Heart right ventricle (tissue), 16 donors: Measurements from ENCODE around the gene SORCS3. TPM values are rescaled to one million over a fixed set of nuclear protein-coding genes. Genes with fewer than 3 reads are reported as not detected.

Experiments
- ATAC-seq, 8 donors: fragments of 200-7000 bp; cut with Tn5 transposase; one replicate each; pipeline ENCODE4 v1.9.1; 2020; ENCODE audit warnings: mild to moderate bottlenecking in 8 of 8, moderate library complexity in 8 of 8, moderate number of reproducible peaks in 1 of 8
- DNase-seq, 2 donors: peaks; one replicate each; pipeline ENCODE4 v3.0.0-alpha.2; 2020
- H3K27ac ChIP-seq, 10 donors: fragments of 200-600 bp; sonication (generic) in 2 of 10; one replicate each; pipeline versions ENCODE4 v1.5.0 to v1.8.0; 2020 to 2022; ENCODE audit warnings: mild to moderate bottlenecking in 3 of 10
- H3K27me3 ChIP-seq, 7 donors: fragments of 200-600 bp; one replicate each; pipeline ENCODE4 v1.8.0; 2021 to 2022; ENCODE audit warnings: mild to moderate bottlenecking in 2 of 7
- H3K36me3 ChIP-seq, 9 donors: fragments of 200-600 bp; sonication (generic) in 1 of 9; one replicate each; pipeline versions ENCODE4 v1.5.0 to v1.8.0; 2020 to 2022; ENCODE audit warnings: mild to moderate bottlenecking in 2 of 9
- H3K4me1 ChIP-seq, 9 donors: fragments of 200-600 bp; sonication (generic) in 1 of 9; one replicate each; pipeline versions ENCODE4 v1.5.0 to v1.8.0; 2020 to 2022; ENCODE audit warnings: mild to moderate bottlenecking in 4 of 9
- H3K4me3 ChIP-seq, 10 donors: fragments of 200-600 bp; sonication (generic) in 2 of 10; one replicate each; pipeline versions ENCODE4 v1.5.0 to v1.8.0; 2020 to 2022; ENCODE audit warnings: mild to moderate bottlenecking in 7 of 10, moderate library complexity in 2 of 10
- H3K9me3 ChIP-seq, 11 donors: fragments of 200-600 bp in 10 of 11; sonication (generic) in 2 of 11; one replicate each; pipeline versions ENCODE4 v1.5.0 to v1.8.0; 2013 to 2022; ENCODE audit warnings: mild to moderate bottlenecking in 2 of 11, control low read depth in 1 of 11, moderate library complexity in 1 of 11
- CTCF ChIP-seq, 9 donors: fragments of 200-600 bp; sonication (generic) in 2 of 9; IDR thresholded peaks; one replicate each; pipeline versions ENCODE4 v1.5.0 to v1.8.0; 2021 to 2022; ENCODE audit warnings: antibody characterized with exemption in 9 of 9, mild to moderate bottlenecking in 5 of 9, moderate library complexity in 1 of 9
- WGBS, 2 donors: extraction: QIAGEN DNeasy Blood & Tissue Kit; methylation state at CpG; one replicate each; pipeline ENCODE4 v1.1.7; 2013; ENCODE audit warnings: inconsistent platforms in 1 of 2; 5-methylcytosine and 5-hydroxymethylcytosine counted together
- intact Hi-C, 10 donors: fragments of 100-400 bp; cut with DNase I; formaldehyde crosslinking; loops; one replicate each; pipeline versions ENCODE4 v1.11.1 to v1.14.2; 2022
- polyA plus RNA-seq, 2 donors: library from polyadenylated mRNA; stranded (reverse); fragments of 200-250 nt; gene quantifications; one replicate each; pipeline ENCODE4 v1.2.3, GENCODE V29; 2013
- total RNA-seq, 10 donors: library from RNA; stranded (reverse); fragmentation: NEBNext Ultra II Directional in 3 of 10; extraction: Animal tissue kit (Norgen Biotek cat#: 25700) in 3 of 10; gene quantifications; one replicate each; pipeline versions ENCODE4 v1.2.1 to v1.2.4, GENCODE V29; 2021 to 2023
- donor health status: Arrhythmogenic right ventricular cardiomyopathy.
- donor health status: ischemic (EF 13 %, LVEDD 7.1; RV severe dilation, severe dysfunction).
- donor health status: healthy with polysubstance abuse.
- donor health status: DM: no; HTN: yes; CAD: no.
- donor health status: DM: no; HTN: no; CAD: no.
- donor health status: ischemic (EF 25% LVEDD 6.9; RV normal size, moderate dysfunction).
- donor health status: ischemic (EF 25% LVEDD 5.7; RV mildly dilated, moderate dysfunction).
- donor health status: healthy.
- donor health status: DM: yes; HTN: yes; CAD: no.
- donor health status: Ischemic cardiomyopathy.
- donor health status: ischemic (EF 35%, LVEDD 5.7; RV mildly dilated, moderate dysfunction).
- donor health status: nonischemic (EF 11% LVEDD 7.7; RV severe dilation, severe dysfunction).
- donor health status: DM: yes; HTN: yes; CAD: no.
- donor health status: PGD.
- donor health status: ischemic (EF 29% LVEDD 5.4; RV normal size, mild dysfunction).
- donor health status: nonischemic (EF 23%, LVEDD 6.1; RV moderate dilation, normal function).

Gene SORCS3
- total and polyA plus RNA-seq, 12 donors = 0.01 to 0.09 (median 0.05) TPM; not detected in 4

GRCh38 chr10:104784452-104784851, 143.4 kb downstream of the SORCS3 start:
- H3K9me3 ChIP-seq = no peaks in the 10 kb centered on the region
- peaks cover 0 to 19% (median 4%) of the 10 kb centered on the region in 7 donors for H3K27me3 ChIP-seq
- H3K4me3 ChIP-seq = no peak overlapping the region
- no peak overlapping the region for H3K27ac ChIP-seq
- DNase-seq (no peak), ATAC-seq (no peak)
- 67 to 69% methylated on average over 2 of the region's 2 CpGs for WGBS, 2 donors
- intact Hi-C loops = no loop called here
- no peaks in the 10 kb centered on the region for H3K36me3 ChIP-seq
- no peaks in the 10 kb centered on the region for H3K4me1 ChIP-seq
- no peak for TF ChIP-seq CTCF (IDR thresholded peaks at IDR 0.05)

GRCh38 chr10:104791471-104791870, 150.4 kb downstream of the SORCS3 start:
- WGBS, 2 donors = 74 to 76% methylated on average over 2 of the region's 2 CpGs
- TF ChIP-seq CTCF (IDR thresholded peaks at IDR 0.05) = no peak
- peaks cover 0 to 31% (median 4%) of the 10 kb centered on the region in 7 donors for H3K27me3 ChIP-seq

GRCh38 chr10:104795411-104795810, 154.3 kb downstream of the SORCS3 start:
- no peak for TF ChIP-seq CTCF (IDR thresholded peaks at IDR 0.05)
- Histone ChIP-seq H3K4me1 (no peaks in the 10 kb centered on the region), H3K36me3 (no peaks in the 10 kb centered on the region), H3K4me3 (no peak overlapping the region), H3K27me3 (peaks cover 0 to 29% (median 0%) of the 10 kb centered on the region in 7 donors), H3K9me3 (no peaks in the 10 kb centered on the region), H3K27ac (no peak overlapping the region)
- intact Hi-C loops = no loop called here
- no peak for ATAC-seq
- no peak for DNase-seq
- 68 to 75% methylated on average over 3 of the region's 3 CpGs for WGBS, 2 donors

More at GRCh38 chr10:104791471-104791870, 150.4 kb downstream of the SORCS3 start:
- DNase-seq = no peak
- Histone ChIP-seq H3K36me3 (no peaks in the 10 kb centered on the region), H3K9me3 (no peaks in the 10 kb centered on the region), H3K4me1 (no peaks in the 10 kb centered on the region), H3K27ac (no peak overlapping the region), H3K4me3 (no peak overlapping the region)
- intact Hi-C loops = no loop called here
- no peak for ATAC-seq

- intact Hi-C loops = no loop called here
- Histone ChIP-seq H3K4me1 (no peaks in the 10 kb centered on the region), H3K27me3 (peaks cover 0 to 25% (median 0%) of the 10 kb centered on the region in 7 donors), H3K36me3 (no peaks in the 10 kb centered on the region), H3K9me3 (no peaks in the 10 kb centered on the region), H3K4me3 (no peak overlapping the region), H3K27ac (no peak overlapping the region)
- ATAC-seq (no peak), DNase-seq (no peak)
- TF ChIP-seq CTCF (IDR thresholded peaks at IDR 0.05) = no peak
- 63 to 75% methylated on average over 2 of the region's 2 CpGs for WGBS, 2 donors
These were observed 155.7 kb downstream of the SORCS3 start for GRCh38 chr10:104796823-104797222.
